DOHH2 (cell line): ENCODE results near the gene PTPRN2.

Experiments
- H3F3A ChIP-seq: fragments of 200-600 bp; sonication (generic), shearing (Covaris generic); 2 replicates; pipeline ENCODE4 v1.6.0; 2016; ENCODE audit warnings: antibody characterized with exemption, mild to moderate bottlenecking; ENCODE audit not compliant: control insufficient read depth, insufficient read depth
- H3K27ac ChIP-seq: fragments of 200-600 bp; sonication (generic); 2 replicates; pipeline ENCODE4 v1.5.1; 2014; ENCODE audit warnings: low read depth, mild to moderate bottlenecking, low read length, moderate library complexity
- H3K27me3 ChIP-seq: fragments of 200-600 bp; sonication (generic); 2 replicates; pipeline ENCODE4 v1.6.1; 2014; ENCODE audit warnings: mild to moderate bottlenecking, low read length, mixed read lengths; ENCODE audit not compliant: control insufficient read depth
- H3K36me3 ChIP-seq: fragments of 200-600 bp; sonication (generic); 2 replicates; pipeline ENCODE4 v1.6.1; 2014; ENCODE audit warnings: mild to moderate bottlenecking, low read length, moderate library complexity, mixed read lengths; ENCODE audit not compliant: control insufficient read depth
- H3K4me1 ChIP-seq: fragments of 200-600 bp; sonication (generic); 2 replicates; pipeline ENCODE4 v1.6.1; 2014; ENCODE audit warnings: mild to moderate bottlenecking, low read length, mixed read lengths; ENCODE audit not compliant: control insufficient read depth
- H3K4me2 ChIP-seq: fragments of 200-600 bp; sonication (generic); 2 replicates; pipeline ENCODE4 v1.6.0; 2014; ENCODE audit warnings: mild to moderate bottlenecking, low read length, moderate library complexity
- H3K4me3 ChIP-seq: fragments of 200-600 bp; sonication (generic); 2 replicates; pipeline ENCODE4 v1.5.1; 2014; ENCODE audit warnings: mild to moderate bottlenecking, low read length, mixed read lengths
- H3K79me2 ChIP-seq: fragments of 200-600 bp; sonication (generic); 2 replicates; pipeline ENCODE4 v1.6.1; 2014; ENCODE audit warnings: mild to moderate bottlenecking, low read length, mixed read lengths; ENCODE audit not compliant: control insufficient read depth
- H3K9me2 ChIP-seq: fragments of 200-600 bp; sonication (generic); replicated peaks from 2 replicates; pipeline ENCODE4 v1.6.1; 2014; ENCODE audit warnings: mild to moderate bottlenecking, low read length, mixed read lengths; ENCODE audit not compliant: control insufficient read depth
- H3K9me3 ChIP-seq: fragments of 200-600 bp; sonication (generic); 2 replicates; pipeline ENCODE4 v1.6.1; 2014; ENCODE audit warnings: antibody characterized with exemption, low read length, mixed read lengths; ENCODE audit not compliant: control insufficient read depth, insufficient read depth
- H4K20me1 ChIP-seq: fragments of 200-600 bp; sonication (generic); 2 replicates; pipeline ENCODE4 v1.6.0; 2014; ENCODE audit warnings: low read depth, mild to moderate bottlenecking, antibody characterized with exemption, low read length, moderate library complexity; ENCODE audit not compliant: control insufficient read depth, insufficient read depth
- CTCF ChIP-seq: fragments of 200-600 bp; sonication (generic); IDR thresholded peaks from one replicate; pipeline ENCODE4 v1.5.1; 2014; ENCODE audit warnings: antibody characterized with exemption, mild to moderate bottlenecking, low read depth, low read length; ENCODE audit not compliant: poor library complexity, severe bottlenecking
- EZH2phosphoT487 ChIP-seq: fragments of 200-600 bp; sonication (generic); IDR thresholded peaks from 2 replicates; pipeline ENCODE4 v1.6.1; 2017; ENCODE audit warnings: borderline replicate concordance, mild to moderate bottlenecking, antibody characterized with exemption, low read length, moderate library complexity, mixed read lengths

Gene PTPRN2

DNA sequence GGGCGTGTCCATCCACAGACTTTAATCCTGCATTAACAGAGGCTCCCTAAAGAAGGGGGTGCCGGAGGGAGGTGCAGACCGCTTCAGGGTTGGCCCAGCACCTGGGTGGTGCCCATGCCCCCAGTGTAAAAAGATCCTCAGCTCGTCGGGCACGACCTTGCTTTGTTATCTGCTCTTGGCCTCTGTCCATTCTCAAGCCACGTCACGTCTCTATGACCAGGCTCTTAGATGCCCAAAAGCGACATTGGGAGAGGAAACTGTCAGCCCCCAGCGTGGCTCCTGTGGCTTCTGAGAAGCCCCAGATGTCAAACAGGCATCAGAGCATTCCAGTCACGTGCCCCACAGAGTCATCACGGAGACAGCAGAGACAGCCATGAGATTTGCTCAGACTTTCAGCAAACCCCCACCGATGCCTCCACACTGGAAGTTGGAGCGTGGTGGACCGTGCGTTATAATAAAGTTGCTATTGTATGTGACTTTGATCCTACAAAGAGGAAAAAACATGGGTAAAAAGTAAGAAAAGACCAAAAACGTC lies 55.5 kb downstream of the PTPRN2 start:
- H3K27ac ChIP-seq = no peak overlapping the region
- TF ChIP-seq EZH2phosphoT487 = no peak
- TF ChIP-seq CTCF = no peak
- no peaks in the 10 kb centered on the region for H3K79me2 ChIP-seq
- peaks cover 6% of the 10 kb centered on the region for H3K4me1 ChIP-seq
- H3F3A ChIP-seq = no peaks in the 10 kb centered on the region
- H3K4me2 ChIP-seq = no peak overlapping the region
- no peaks in the 10 kb centered on the region for H3K9me3 ChIP-seq
- H3K27me3 ChIP-seq = no peaks in the 10 kb centered on the region
- no peaks in the 10 kb centered on the region for H4K20me1 ChIP-seq
- no peaks in the 10 kb centered on the region for H3K36me3 ChIP-seq
- H3K9me2 ChIP-seq = no peaks in the 10 kb centered on the region
- H3K4me3 ChIP-seq = no peak overlapping the region

DNA sequence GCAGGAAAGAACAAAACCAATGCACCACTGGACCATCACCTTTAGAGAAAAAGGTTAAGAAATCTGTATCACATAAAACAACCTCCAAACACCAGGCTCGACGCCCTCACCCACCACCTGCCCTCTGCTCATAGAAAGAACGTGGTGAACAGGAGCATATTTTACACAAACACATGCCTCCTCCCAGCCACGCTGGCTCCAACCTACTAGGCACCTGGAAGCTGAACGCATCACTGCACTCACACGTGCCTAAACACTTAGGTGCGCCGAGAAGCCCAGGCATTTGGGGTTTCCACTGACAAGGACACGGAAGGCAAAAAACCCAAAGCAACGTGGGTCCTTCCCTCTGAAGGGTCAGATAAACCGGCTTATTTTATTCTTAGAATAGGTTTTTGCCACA lies 56.0 kb downstream of the PTPRN2 start:
- no peak overlapping the region for H3K4me3 ChIP-seq
- H3K36me3 ChIP-seq = no peaks in the 10 kb centered on the region
- H3K79me2 ChIP-seq = no peaks in the 10 kb centered on the region
- no peaks in the 10 kb centered on the region for H3F3A ChIP-seq
- H3K4me2 ChIP-seq = no peak overlapping the region
- no peaks in the 10 kb centered on the region for H3K9me3 ChIP-seq
- H3K27me3 ChIP-seq = no peaks in the 10 kb centered on the region
- no peak for TF ChIP-seq CTCF
- TF ChIP-seq EZH2phosphoT487 = no peak
- no peaks in the 10 kb centered on the region for H3K9me2 ChIP-seq
- no peak overlapping the region for H3K27ac ChIP-seq
- no peaks in the 10 kb centered on the region for H4K20me1 ChIP-seq
- peaks cover 6% of the 10 kb centered on the region for H3K4me1 ChIP-seq

DNA sequence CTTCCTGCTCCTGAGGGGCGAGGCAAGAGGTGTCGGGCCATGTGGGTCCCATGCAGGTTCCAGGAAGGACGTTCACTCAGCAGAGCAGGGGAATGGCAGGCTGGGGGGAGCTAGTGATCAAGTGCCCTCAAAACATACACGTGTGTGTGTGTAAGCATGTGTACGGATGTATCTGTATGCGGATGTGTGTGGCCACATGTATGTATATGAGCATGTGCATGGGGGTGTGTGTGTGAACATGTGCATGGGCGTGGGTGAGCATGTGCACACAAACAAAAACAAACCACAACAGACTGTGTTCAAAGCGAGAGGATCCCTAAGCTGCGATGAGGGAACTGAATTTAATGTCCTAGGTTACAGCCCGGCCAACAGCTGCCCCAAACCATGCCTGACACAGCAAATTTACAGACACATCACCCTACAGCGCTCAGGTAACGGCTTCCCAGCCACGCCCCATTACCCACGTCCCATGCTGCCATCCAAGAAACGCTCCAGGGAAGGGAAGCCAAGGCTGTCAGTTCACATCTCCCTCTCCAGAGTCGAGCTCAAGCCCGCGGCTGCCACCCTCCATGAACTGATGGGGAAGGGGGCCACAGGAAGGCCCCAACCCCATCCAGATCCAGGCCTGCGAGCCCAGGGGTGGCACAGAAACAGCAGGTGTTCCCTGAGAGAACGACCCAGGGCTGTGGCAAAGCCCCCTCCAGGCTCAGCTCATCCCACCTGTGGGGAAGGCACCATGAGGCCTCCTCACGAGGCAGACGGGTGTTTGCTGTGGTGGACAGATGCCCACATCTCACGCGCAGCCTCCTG lies 56.6 kb downstream of the PTPRN2 start:
- no peaks in the 10 kb centered on the region for H3K9me2 ChIP-seq
- H4K20me1 ChIP-seq = no peaks in the 10 kb centered on the region
- no peak overlapping the region for H3K4me3 ChIP-seq
- H3K9me3 ChIP-seq = no peaks in the 10 kb centered on the region
- H3K79me2 ChIP-seq = no peaks in the 10 kb centered on the region
- no peaks in the 10 kb centered on the region for H3K27me3 ChIP-seq
- peaks cover 6% of the 10 kb centered on the region for H3K4me1 ChIP-seq
- H3K4me2 ChIP-seq = no peak overlapping the region
- H3K27ac ChIP-seq = no peak overlapping the region
- no peaks in the 10 kb centered on the region for H3K36me3 ChIP-seq
- TF ChIP-seq EZH2phosphoT487 = no peak
- no peak for TF ChIP-seq CTCF
- no peaks in the 10 kb centered on the region for H3F3A ChIP-seq
